DMS114 treated with DMSO at 0.1 percent for 48 hours (cell line): ENCODE data around the gene PHC2.

Experiments
- DNase-seq: peaks from one replicate; lab custom pipeline; 2025; ENCODE audit not compliant: unreplicated experiment; lab: John Stamatoyannopoulos, UW

Gene PHC2

GRCh38 chr1:33372677-33373076, 58.2 kb downstream of the PHC2 start:
- no peak for DNase-seq

GRCh38 chr1:33372162-33372561, 58.7 kb downstream of the PHC2 start:
- no peak for DNase-seq

GRCh38 chr1:33371334-33371733, 59.6 kb downstream of the PHC2 start:
- DNase-seq: no peak

- DNase-seq: no peak
These were observed 60.1 kb downstream of the PHC2 start for GRCh38 chr1:33370827-33371226.

- DNase-seq: no peak
These were observed 60.6 kb downstream of the PHC2 start for GRCh38 chr1:33370301-33370700.

- no peak for DNase-seq
These were observed 61.1 kb downstream of the PHC2 start for GRCh38 chr1:33369764-33370163.

- DNase-seq: no peak
These were observed 61.8 kb downstream of the PHC2 start for GRCh38 chr1:33369081-33369480.

- DNase-seq: no peak
These were observed 62.5 kb downstream of the PHC2 start for GRCh38 chr1:33368431-33368830.

GRCh38 chr1:33367485-33368405, 63.1 kb downstream of the PHC2 start:
- peak; percentile 57 for DNase-seq

- DNase-seq: no peak
These were observed 64.0 kb downstream of the PHC2 start for GRCh38 chr1:33366762-33367484.

- DNase-seq: no peak
These were observed 65.3 kb downstream of the PHC2 start for GRCh38 chr1:33365560-33365997.

- DNase-seq: no peak
These were observed 66.4 kb downstream of the PHC2 start for GRCh38 chr1:33364565-33364918.

GRCh38 chr1:33363470-33363861, 67.4 kb downstream of the PHC2 start:
- no peak for DNase-seq

GRCh38 chr1:33363021-33363420, 67.9 kb downstream of the PHC2 start:
- no peak for DNase-seq

- no peak for DNase-seq
These were observed 69.2 kb downstream of the PHC2 start for GRCh38 chr1:33361532-33362235.

- no peak for DNase-seq
These were observed 70.5 kb downstream of the PHC2 start for GRCh38 chr1:33360367-33360766.

- DNase-seq: no peak
These were observed 71.0 kb downstream of the PHC2 start for GRCh38 chr1:33359931-33360330.

GRCh38 chr1:33358795-33359503, 71.9 kb downstream of the PHC2 start:
- DNase-seq: no peak

- DNase-seq: no peak
These were observed 72.6 kb downstream of the PHC2 start for GRCh38 chr1:33358114-33358794.

- DNase-seq: no peak
These were observed 73.8 kb downstream of the PHC2 start for GRCh38 chr1:33357099-33357498.
